Upper lobe of left lung (tissue), 6 donors: ENCODE measurements around the gene PDGFC. TPM values are rescaled to one million over a fixed set of nuclear protein-coding genes. Genes with fewer than 3 reads are reported as not detected.
"Not testable (repeated sequence)": the region's sequence is repeated elsewhere in the genome, so short reads cannot be mapped to it uniquely, and the experiment has no call there.

Source experiments
- ATAC-seq, 2 donors: fragments of 200-7000 bp; cut with Tn5 transposase; one replicate each; pipeline ENCODE4 v1.9.1; 2022; ENCODE audit warnings: mild to moderate bottlenecking in 2 of 2, moderate library complexity in 2 of 2; ENCODE audit not compliant: low FRiP score in 2 of 2
- DNase-seq, 2 donors: peaks; one replicate each; pipeline ENCODE4 v3.0.0-alpha.2; 2019 to 2020
- H3K27ac ChIP-seq, 4 donors: fragments of 200-600 bp; sonication (generic); one replicate each; pipeline ENCODE4 v1.5.1; 2016 to 2019
- H3K27me3 ChIP-seq, 4 donors: fragments of 200-600 bp; sonication (generic); one replicate each; pipeline ENCODE4 v1.5.1; 2017 to 2019
- H3K36me3 ChIP-seq, 4 donors: fragments of 200-600 bp; sonication (generic); one replicate each; pipeline ENCODE4 v1.5.1; 2016 to 2019
- H3K4me1 ChIP-seq, 4 donors: fragments of 200-600 bp; sonication (generic); one replicate each; pipeline ENCODE4 v1.5.1; 2018 to 2019
- H3K4me3 ChIP-seq, 4 donors: fragments of 200-600 bp; sonication (generic); one replicate each; pipeline ENCODE4 v1.5.1; 2017 to 2019; ENCODE audit warnings: mild to moderate bottlenecking in 2 of 4, moderate library complexity in 1 of 4
- H3K9me3 ChIP-seq, 4 donors: fragments of 200-600 bp; sonication (generic); one replicate each; pipeline ENCODE4 v1.5.1; 2018 to 2019
- CTCF ChIP-seq, 6 experiments: fragments of 450-650 bp in 4 of 6; fragments of 200-600 bp in 2 of 6; sonication (generic) in 2 of 6; IDR thresholded peaks; one replicate each; pipeline ENCODE4 v1.5.1; 2016 to 2019; ENCODE audit warnings: antibody characterized with exemption in 6 of 6
- EP300 ChIP-seq, 4 donors: sonication (generic); formaldehyde crosslinking; IDR thresholded peaks; one replicate each; pipeline ENCODE4 v1.5.1; 2017; ENCODE audit warnings: antibody characterized with exemption in 4 of 4, control low read depth in 2 of 4
- POLR2A ChIP-seq, 4 donors: fragments of 450-650 bp; IDR thresholded peaks; one replicate each; pipeline ENCODE4 v1.5.1; 2016 to 2017; ENCODE audit warnings: antibody characterized with exemption in 4 of 4, mild to moderate bottlenecking in 2 of 4
- POLR2AphosphoS5 ChIP-seq, 2 donors: sonication (generic); formaldehyde crosslinking; IDR thresholded peaks; one replicate each; pipeline ENCODE4 v1.5.1; 2017; ENCODE audit warnings: antibody characterized with exemption in 2 of 2
- WGBS, 2 donors: methylation state at CpG; one replicate each; pipeline ENCODE4 v1.1.5; 2017 to 2018; 5-methylcytosine and 5-hydroxymethylcytosine counted together
- total RNA-seq, 6 donors: library from RNA; depleted of rRNA in 4 of 6; stranded (reverse); fragments of >200 nt in 4 of 6; gene quantifications; one replicate each; pipeline versions ENCODE4 v1.1.0 to v1.2.1, GENCODE V29; 2016 to 2021
- donor health status: DM: no; HTN: no; CAD: no; lungs with moderate emphysema.
- donor health status: DM: no; HTN: yes; CAD: no; lungs with severe emphysema.

Gene PDGFC
- total RNA-seq, 6 donors from 2014 or later = 14.4 to 39.9 (median 28.5) TPM

GRCh38 chr4:156934259-156934635 lies 37.4 kb downstream of the PDGFC start:
- DNase-seq (no peak), ATAC-seq (no peak)
- TF ChIP-seq POLR2AphosphoS5 (IDR thresholded peaks at IDR 0.05) (no peak), EP300 (IDR thresholded peaks at IDR 0.05) (no peak), CTCF (IDR thresholded peaks at IDR 0.05) (no peak)
- no peaks in the 10 kb centered on the region for H3K27me3 ChIP-seq
- peaks cover 0 to 4% (median 0%) of the 10 kb centered on the region in 4 donors for H3K4me1 ChIP-seq
- 82 to 88% methylated on average over 2 of the region's 2 CpGs for WGBS, 2 donors
- H3K4me3 ChIP-seq = no peak overlapping the region
- H3K36me3 ChIP-seq = no peaks in the 10 kb centered on the region
- no peak overlapping the region for H3K27ac ChIP-seq
- H3K9me3 ChIP-seq = no peaks in the 10 kb centered on the region

GRCh38 chr4:156933633-156934258 lies 37.9 kb downstream of the PDGFC start:
- ATAC-seq (no peak), DNase-seq (no peak)
- Histone ChIP-seq H3K27me3 (no peaks in the 10 kb centered on the region), H3K4me3 (no peak overlapping the region), H3K4me1 (peaks cover 0 to 4% (median 0%) of the 10 kb centered on the region in 4 donors), H3K9me3 (no peaks in the 10 kb centered on the region), H3K27ac (no peak overlapping the region), H3K36me3 (no peaks in the 10 kb centered on the region)
- 75 to 81% methylated on average over 5 of the region's 5 CpGs for WGBS, 2 donors
- TF ChIP-seq POLR2A (IDR thresholded peaks at IDR 0.05) (no peak), EP300 (IDR thresholded peaks at IDR 0.05) (no peak)

- ATAC-seq, H3K4me1 ChIP-seq, H3K4me3 ChIP-seq, H3K27ac ChIP-seq, H3K27me3 ChIP-seq, H3K9me3 ChIP-seq, H3K36me3 ChIP-seq, DNase-seq: not testable (repeated sequence)
- 88 to 92% methylated on average over 2 of the region's 2 CpGs for WGBS, 2 donors
Observed at GRCh38 chr4:156932360-156932759, 39.2 kb downstream of the PDGFC start.

- no peak overlapping the region for H3K27ac ChIP-seq
- 43% methylated on average over 2 of the region's 2 CpGs for WGBS, 2 donors
- ATAC-seq = peak; percentile 43 to 71
Observed at GRCh38 chr4:156931267-156931666, 40.3 kb downstream of the PDGFC start.

GRCh38 chr4:156929386-156930105 lies 42.1 kb downstream of the PDGFC start:
- Histone ChIP-seq H3K27me3 (no peaks in the 10 kb centered on the region), H3K9me3 (peaks cover 0 to 3% (median 0%) of the 10 kb centered on the region in 4 donors), H3K4me3 (no peak overlapping the region), H3K36me3 (no peaks in the 10 kb centered on the region), H3K27ac (no peak overlapping the region), H3K4me1 (peaks cover 0 to 4% (median 0%) of the 10 kb centered on the region in 4 donors)
- ATAC-seq (no peak), DNase-seq (no peak)
- TF ChIP-seq POLR2A (IDR thresholded peaks at IDR 0.05) (no peak), POLR2AphosphoS5 (IDR thresholded peaks at IDR 0.05) (no peak), EP300 (IDR thresholded peaks at IDR 0.05) (no peak), CTCF (IDR thresholded peaks at IDR 0.05) (no peak)
- 62 to 72% methylated on average over 3 of the region's 3 CpGs for WGBS, 2 donors

More at GRCh38 chr4:156931267-156931666, 40.3 kb downstream of the PDGFC start:
- Histone ChIP-seq H3K9me3 (peaks cover 0 to 3% (median 0%) of the 10 kb centered on the region in 4 donors), H3K27me3 (no peaks in the 10 kb centered on the region), H3K4me1 (peaks cover 0 to 4% (median 0%) of the 10 kb centered on the region in 4 donors), H3K4me3 (no peak overlapping the region), H3K36me3 (no peaks in the 10 kb centered on the region)
- DNase-seq = peak in 1 of 2 donors; percentile 38
- TF ChIP-seq POLR2AphosphoS5 (IDR thresholded peaks at IDR 0.05) (no peak), EP300 (IDR thresholded peaks at IDR 0.05) (peak in 1 of 4 donors; percentile 20), POLR2A (IDR thresholded peaks at IDR 0.05) (no peak)

GRCh38 chr4:156924774-156925315 lies 46.8 kb downstream of the PDGFC start:
- no peak for ATAC-seq
- peaks cover 0 to 3% (median 0%) of the 10 kb centered on the region in 4 donors for H3K9me3 ChIP-seq
- no peaks in the 10 kb centered on the region for H3K36me3 ChIP-seq
- no peaks in the 10 kb centered on the region for H3K27me3 ChIP-seq
- no peak for DNase-seq
- H3K27ac ChIP-seq = no peak overlapping the region
- H3K4me3 ChIP-seq = no peak overlapping the region
- no peaks in the 10 kb centered on the region for H3K4me1 ChIP-seq
- no peak for TF ChIP-seq POLR2A (IDR thresholded peaks at IDR 0.05)
- no peak for TF ChIP-seq CTCF (IDR thresholded peaks at IDR 0.05)
- no peak for TF ChIP-seq EP300 (IDR thresholded peaks at IDR 0.05)
- TF ChIP-seq POLR2AphosphoS5 (IDR thresholded peaks at IDR 0.05) = no peak
